ENCODE data around the gene LHX3. TPM values are rescaled to one million over a fixed set of nuclear protein-coding genes. Genes with fewer than 3 reads are reported as not detected.
A peak's percentile ranks its signal among the peaks of the same experiment; 100 is the strongest.
"Not testable (repeated sequence)": the region's sequence is repeated elsewhere in the genome, so short reads cannot be mapped to it uniquely, and the experiment has no call there.

The LHX3 gene
- total RNA-seq, 1 donor from 2014 or later, result not detected

GRCh38 chr9:136241542-136241941 is 36.6 kb upstream of the LHX3 start:
- no peak for DNase-seq

GRCh38 chr9:136240941-136241340 is 36.0 kb upstream of the LHX3 start:
- DNase-seq, result no peak

- no peak for DNase-seq
These were observed 35.0 kb upstream of the LHX3 start for GRCh38 chr9:136239983-136240330.

- no peak for DNase-seq
These were observed 34.4 kb upstream of the LHX3 start for GRCh38 chr9:136239135-136239982.

- DNase-seq, result no peak
These were observed 33.4 kb upstream of the LHX3 start for GRCh38 chr9:136238342-136238732.

- no peak for DNase-seq
These were observed 32.8 kb upstream of the LHX3 start for GRCh38 chr9:136237486-136238341.

- not testable (repeated sequence) for DNase-seq
These were observed 31.8 kb upstream of the LHX3 start for GRCh38 chr9:136236471-136237410.

GRCh38 chr9:136235709-136236455 is 31.0 kb upstream of the LHX3 start:
- DNase-seq, result no peak

GRCh38 chr9:136235171-136235570 is 30.2 kb upstream of the LHX3 start:
- DNase-seq, result no peak

- DNase-seq, result no peak
These were observed 29.7 kb upstream of the LHX3 start for GRCh38 chr9:136234597-136234996.

- no peak for DNase-seq
These were observed 28.9 kb upstream of the LHX3 start for GRCh38 chr9:136233868-136234267.

- DNase-seq, result no peak
These were observed 28.5 kb upstream of the LHX3 start for GRCh38 chr9:136233411-136233810.

GRCh38 chr9:136232969-136233368 is 28.0 kb upstream of the LHX3 start:
- no peak for DNase-seq

- no peak for DNase-seq
These were observed 26.8 kb upstream of the LHX3 start for GRCh38 chr9:136231478-136232297.

GRCh38 chr9:136230773-136231172 is 25.8 kb upstream of the LHX3 start:
- no peak for DNase-seq

GRCh38 chr9:136230365-136230764 is 25.4 kb upstream of the LHX3 start:
- DNase-seq, result no peak

- no peak for DNase-seq
These were observed 24.5 kb upstream of the LHX3 start for GRCh38 chr9:136229096-136230065.

GRCh38 chr9:136228107-136228875 is 23.4 kb upstream of the LHX3 start:
- peak; percentile 77 for DNase-seq
